Spleen (tissue), 11 donors: ENCODE results near the gene TMEM106C. TPM values are rescaled to one million over a fixed set of nuclear protein-coding genes. Genes with fewer than 3 reads are reported as not detected.
A peak's percentile ranks its signal among the peaks of the same experiment; 100 is the strongest.

Source experiments
- DNase-seq: peaks from one replicate; pipeline ENCODE4 v3.0.0-alpha.2; 2020
- H3K27ac ChIP-seq, 8 donors: fragments of 200-600 bp; sonication (generic) in 7 of 8; 1 replicate in 4 of 8; 2 replicates in 4 of 8; pipeline versions ENCODE4 v1.5.0 to v1.8.0; 2016 to 2021; ENCODE audit warnings: inconsistent platforms in 4 of 8, mild to moderate bottlenecking in 4 of 8, moderate library complexity in 1 of 8
- H3K27me3 ChIP-seq, 7 donors: fragments of 200-600 bp; sonication (generic) in 6 of 7; replicated peaks in 1 of 7; 1 replicate in 4 of 7; 2 replicates in 3 of 7; pipeline versions ENCODE4 v1.5.0 to v1.8.0; 2016 to 2021; ENCODE audit warnings: inconsistent platforms in 3 of 7, mild to moderate bottlenecking in 1 of 7
- H3K36me3 ChIP-seq, 6 donors: fragments of 200-600 bp; sonication (generic) in 5 of 6; 1 replicate in 4 of 6; 2 replicates in 2 of 6; pipeline versions ENCODE4 v1.5.0 to v1.8.0; 2016 to 2021; ENCODE audit warnings: inconsistent platforms in 2 of 6
- H3K4me1 ChIP-seq, 6 donors: fragments of 200-600 bp; sonication (generic) in 5 of 6; 1 replicate in 3 of 6; 2 replicates in 3 of 6; pipeline versions ENCODE4 v1.5.0 to v1.8.0; 2016 to 2021; ENCODE audit warnings: inconsistent platforms in 3 of 6
- H3K4me3 ChIP-seq, 8 donors: fragments of 200-600 bp; sonication (generic) in 7 of 8; 1 replicate in 4 of 8; 2 replicates in 4 of 8; pipeline versions ENCODE4 v1.5.0 to v1.8.0; 2016 to 2021; ENCODE audit warnings: inconsistent platforms in 4 of 8, mild to moderate bottlenecking in 4 of 8, moderate library complexity in 2 of 8
- H3K9me3 ChIP-seq, 8 donors: fragments of 200-600 bp; sonication (generic) in 7 of 8; 1 replicate in 4 of 8; 2 replicates in 4 of 8; pipeline versions ENCODE4 v1.5.0 to v1.8.0; 2016 to 2021; ENCODE audit warnings: inconsistent platforms in 4 of 8
- CTCF ChIP-seq, 11 experiments: fragments of 200-600 bp in 7 of 11; fragments of 450-650 bp in 4 of 11; sonication (generic) in 4 of 11; IDR thresholded peaks in 8 of 11; conservative IDR thresholded peaks in 3 of 11; 1 replicate in 7 of 11; 2 replicates in 4 of 11; pipeline versions ENCODE4 v1.4.0 to v1.8.0; 2016 to 2021; ENCODE audit warnings: antibody characterized with exemption in 11 of 11, inconsistent platforms in 4 of 11, mild to moderate bottlenecking in 1 of 11
- POLR2A ChIP-seq, 3 donors: fragments of 450-650 bp; IDR thresholded peaks; one replicate each; pipeline ENCODE4 v1.5.1; 2017; ENCODE audit warnings: antibody characterized with exemption in 3 of 3, mild to moderate bottlenecking in 1 of 3
- POLR2AphosphoS5 ChIP-seq, 3 donors: sonication (generic); formaldehyde crosslinking; IDR thresholded peaks; one replicate each; pipeline ENCODE4 v1.5.1; 2017; ENCODE audit warnings: antibody characterized with exemption in 3 of 3
- WGBS, 5 donors: extraction: QIAGEN DNeasy Blood & Tissue Kit in 3 of 5; methylation state at CpG; one replicate each; pipeline versions ENCODE4 v1.1.5 to v1.1.7; 2013 to 2018; 5-methylcytosine and 5-hydroxymethylcytosine counted together
- intact Hi-C: fragments of 100-400 bp; cut with DNase I; formaldehyde crosslinking; loops from one replicate; pipeline ENCODE4 v1.15.0; 2023; ENCODE audit warnings: low total_unique reads
- polyA plus RNA-seq, 3 donors: library from polyadenylated mRNA; stranded (reverse); fragments of 200-250 nt; gene quantifications; one replicate each; pipeline ENCODE4 v1.2.1, GENCODE V29; 2013
- total RNA-seq, 7 donors: library from RNA; depleted of rRNA in 3 of 7; stranded (reverse); fragments of >200 nt in 3 of 7; fragmentation: NEBNext Ultra II Directional in 4 of 7; extraction: Animal tissue kit (Norgen Biotek cat#: 25700) in 4 of 7; gene quantifications; one replicate each; pipeline versions ENCODE4 v1.1.0 to v1.2.1, GENCODE V29; 2016 to 2021
- donor health status: healthy with polysubstance abuse.
- donor health status: DM: no; HTN: no; CAD: no; lungs with moderate emphysema.
- donor health status: DM: no; HTN: no; CAD: no.
- donor health status: Bipolar disorder and iron deficiency.
- donor health status: healthy.
- donor health status: DM: no; HTN: no; CAD: no.
- donor health status: DM: yes; HTN: yes; CAD: no.

Gene TMEM106C
- total and polyA plus RNA-seq, 10 donors, result 30.1 to 124 (median 64.6) TPM

GRCh38 chr12:48001505-48002413 is 38.4 kb downstream of the TMEM106C start:
- TF ChIP-seq POLR2A (IDR thresholded peaks at IDR 0.05) (no peak), POLR2AphosphoS5 (IDR thresholded peaks at IDR 0.05) (peak in 1 of 3 donors; percentile 8), CTCF (IDR thresholded peaks at IDR 0.05 in 8 of 11, conservative IDR thresholded peaks at IDR 0.05 in 3 of 11) (no peak)
- intact Hi-C loops, result no loop called here
- no peaks in the 10 kb centered on the region for H3K36me3 ChIP-seq
- H3K27me3 ChIP-seq, result peaks cover 20 to 97% (median 62%) of the 10 kb centered on the region in 7 donors
- H3K27ac ChIP-seq, result no peak overlapping the region
- 1 to 4% (median 1%) methylated on average over 42 to 57 of the region's 57 CpGs for WGBS, 5 donors
- peak; percentile 69 for DNase-seq
- peaks cover 38 to 49% (median 46%) of the 10 kb centered on the region in 6 donors for H3K4me1 ChIP-seq
- peak overlapping the region; percentile 8 to 67 (median 30) for H3K4me3 ChIP-seq
- H3K9me3 ChIP-seq, result no peaks in the 10 kb centered on the region

GRCh38 chr12:48002414-48002730 is 39.0 kb downstream of the TMEM106C start:
- H3K27me3 ChIP-seq, result peaks cover 20 to 99% (median 62%) of the 10 kb centered on the region in 7 donors
- no peak overlapping the region for H3K27ac ChIP-seq
- H3K36me3 ChIP-seq, result no peaks in the 10 kb centered on the region
- TF ChIP-seq CTCF (IDR thresholded peaks at IDR 0.05 in 8 of 11, conservative IDR thresholded peaks at IDR 0.05 in 3 of 11) (no peak), POLR2A (IDR thresholded peaks at IDR 0.05) (no peak), POLR2AphosphoS5 (IDR thresholded peaks at IDR 0.05) (no peak)
- intact Hi-C loops, result no loop called here
- no peaks in the 10 kb centered on the region for H3K9me3 ChIP-seq
- H3K4me3 ChIP-seq, result peak overlapping the region; percentile 7 to 67 (median 30)
- DNase-seq, result no peak
- WGBS, 5 donors, result 3 to 7% (median 5%) methylated on average over 12 to 13 of the region's 13 CpGs
- H3K4me1 ChIP-seq, result peaks cover 38 to 49% (median 46%) of the 10 kb centered on the region in 6 donors

- Histone ChIP-seq H3K27ac (no peak overlapping the region), H3K4me1 (peaks cover 38 to 49% (median 46%) of the 10 kb centered on the region in 6 donors), H3K9me3 (no peaks in the 10 kb centered on the region), H3K36me3 (no peaks in the 10 kb centered on the region), H3K4me3 (peak overlapping the region in 7 of 8 donors; percentile 7 to 67 (median 33)), H3K27me3 (peaks cover 20 to 99% (median 62%) of the 10 kb centered on the region in 7 donors)
- WGBS, 5 donors, result 3 to 6% (median 4%) methylated on average over 10 to 26 of the region's 26 CpGs
- intact Hi-C loops, result no loop called here
- TF ChIP-seq POLR2A (IDR thresholded peaks at IDR 0.05) (no peak), POLR2AphosphoS5 (IDR thresholded peaks at IDR 0.05) (peak in 2 of 3 donors; percentile 41 to 65)
- DNase-seq, result no peak
Observed at GRCh38 chr12:48002773-48003218, 39.4 kb downstream of the TMEM106C start.

GRCh38 chr12:48003226-48004052 is 40.0 kb downstream of the TMEM106C start:
- Histone ChIP-seq H3K4me1 (peaks cover 38 to 49% (median 46%) of the 10 kb centered on the region in 6 donors), H3K27ac (no peak overlapping the region), H3K4me3 (peak overlapping the region in 7 of 8 donors; percentile 32 to 67 (median 39)), H3K36me3 (no peaks in the 10 kb centered on the region), H3K9me3 (no peaks in the 10 kb centered on the region), H3K27me3 (peaks cover 20 to 100% (median 62%) of the 10 kb centered on the region in 7 donors)
- WGBS, 5 donors, result 5 to 10% (median 6%) methylated on average over 30 to 38 of the region's 38 CpGs
- no peak for DNase-seq
- TF ChIP-seq CTCF (IDR thresholded peaks at IDR 0.05 in 8 of 11, conservative IDR thresholded peaks at IDR 0.05 in 3 of 11), result no peak
- no peak for TF ChIP-seq POLR2AphosphoS5 (IDR thresholded peaks at IDR 0.05)
- no peak for TF ChIP-seq POLR2A (IDR thresholded peaks at IDR 0.05)
- intact Hi-C loops, result no loop called here
